ENCODE data around the gene CACNA2D2. TPM values are rescaled to one million over a fixed set of nuclear protein-coding genes. Genes with fewer than 3 reads are reported as not detected.

CACNA2D2 gene
- total and polyA plus RNA-seq, 2 of the 8 experiments (the other 6 are each of a cell fraction or from before 2014, with no cell fraction given), result 14.1 to 25.0 TPM

- H3K23ac ChIP-seq (ENCODE audit: insufficient read length), result no peak overlapping the region
- no peak overlapping the region for H2BK15ac ChIP-seq (ENCODE audit: low read length)
- H3K36me3 ChIP-seq (ENCODE audit: control insufficient read depth in 2 of 4, insufficient read depth in 4 of 4, low read length in 3 of 4), result no peaks in the 10 kb centered on the region; a peak in 1 of 8 replicates
- POLR2A ChIA-PET (ENCODE audit: partially characterized antibody), result interaction anchor here (1.7 kb wide), 1 partner anchor 62 kb away, joined by 4 read pairs; no protein-coding TSS in a partner anchor
- no peak overlapping the region for H2BK120ac ChIP-seq (replicated peaks; ENCODE audit: low read depth, low read length)
- no peak overlapping the region for H2BK12ac ChIP-seq (ENCODE audit: low read depth, low read length)
- H3K14ac ChIP-seq (ENCODE audit: insufficient read length), result no peak overlapping the region
- no peak overlapping the region for H2BK5ac ChIP-seq (ENCODE audit: low read depth, low read length)
- H3K27me3 ChIP-seq (replicated peaks in 1 of 4; ENCODE audit: control insufficient read depth in 3 of 4, extremely low read depth in 1 of 4, insufficient read depth in 3 of 4, low read length in 3 of 4), result no peaks in the 10 kb centered on the region; a peak in 1 of 7 replicates
- no peak overlapping the region for H3K4me2 ChIP-seq (ENCODE audit: insufficient read depth in 1 of 2, low read depth in 2 of 2, low read length in 2 of 2)
- no peak overlapping the region for H3K9ac ChIP-seq (replicated peaks in 1 of 4; ENCODE audit: extremely low read depth in 1 of 4, low read depth in 3 of 4, low read length in 3 of 4)
- FAIRE-seq (no peak), DNase-seq (ENCODE audit: low read depth in 1 of 2, low spot score in 2 of 2) (no peak)
- no peak overlapping the region for H4K91ac ChIP-seq (replicated peaks; ENCODE audit: insufficient read length, low read length)
- H3K4me3 ChIP-seq (ENCODE audit: extremely low read depth in 1 of 4, insufficient read depth in 2 of 4, low read depth in 3 of 4, low read length in 4 of 4), result no peak overlapping the region
- H2AK5ac ChIP-seq (ENCODE audit: low read depth, low read length), result no peak overlapping the region
- H3K27ac ChIP-seq (ENCODE audit: low read depth, low read length), result no peak overlapping the region
- no peak overlapping the region for H4K8ac ChIP-seq (ENCODE audit: extremely low read depth, insufficient read depth, low read length)
- H3K4me1 ChIP-seq (replicated peaks in 1 of 4; ENCODE audit: control insufficient read depth in 3 of 4, insufficient read depth in 4 of 4, low read length in 3 of 4), result peaks cover 0 to 2% (median 0%) of the 10 kb centered on the region in 4 experiments; a peak in 1 of 7 replicates
- H3K56ac ChIP-seq (replicated peaks; ENCODE audit: insufficient read length, low read depth, low read length), result no peak overlapping the region
- peaks cover 2 to 5% of the 10 kb centered on the region in 2 experiments for H4K20me1 ChIP-seq (replicated peaks in 1 of 2; ENCODE audit: control insufficient read depth in 1 of 2, insufficient read depth in 2 of 2, low read length in 2 of 2)
- H3K79me2 ChIP-seq (ENCODE audit: control insufficient read depth in 1 of 2, insufficient read depth in 2 of 2, low read length in 2 of 2), result no peaks in the 10 kb centered on the region
- no peak overlapping the region for H2BK20ac ChIP-seq (ENCODE audit: low read length)
- H4K5ac ChIP-seq (ENCODE audit: insufficient read length, low read depth, low read length), result no peak overlapping the region
- H3K4ac ChIP-seq (replicated peaks; ENCODE audit: insufficient read length, low read depth, low read length), result no peak overlapping the region
- no peaks in the 10 kb centered on the region for H3K9me3 ChIP-seq (ENCODE audit: insufficient read depth in 2 of 2, low read depth in 1 of 2, low read length in 1 of 2)
- no peak overlapping the region for H2AFZ ChIP-seq (ENCODE audit: low read length)
- H3K18ac ChIP-seq (ENCODE audit: extremely low read depth, low read length), result no peak overlapping the region
- no peaks in the 10 kb centered on the region; the same call in 1 of the 2 replicates for H3K79me1 ChIP-seq (ENCODE audit: low read depth, low read length)
- whole genome bisulfite sequencing, 2 experiments (ENCODE audit: extremely low coverage in 1 of 2, insufficient coverage in 1 of 2, insufficient read length in 1 of 2, insufficient replicate concordance in 2 of 2, low coverage in 1 of 2, low lambda C conversion rate in 2 of 2, missing lambda C conversion rate in 1 of 2), result 82% methylated on average over 18 of the region's 18 CpGs; no CpG with 5 or more reads in 1 of the 2 experiments
- H3K23me2 ChIP-seq (ENCODE audit: low read depth, low read length), result no peaks in the 10 kb centered on the region
- CTCF ChIA-PET (ENCODE audit: partially characterized antibody), result interaction anchor here (0.8 to 5.5 kb wide), 11 partner anchors 10 to 169 kb away, joined by 3 to 32 read pairs (median 4); no protein-coding TSS in a partner anchor
- TF ChIP-seq RXRA (IDR thresholded peaks at IDR 0.05; ENCODE audit: insufficient read depth, low read depth, low read length) (no peak), RAD21 (IDR thresholded peaks at IDR 0.05 in 1 of 2, conservative IDR thresholded peaks at IDR 0.05 in 1 of 2; ENCODE audit: low read depth in 2 of 2, low read length in 2 of 2) (no peak), CHD1 (IDR thresholded peaks at IDR 0.05; ENCODE audit: low read depth, low read length) (no peak), BRCA1 (IDR thresholded peaks at IDR 0.05; ENCODE audit: low read depth, low read length) (no peak), NANOG (IDR thresholded peaks at IDR 0.05; ENCODE audit: insufficient read depth, low read depth, low read length, poor library complexity, severe bottlenecking) (no peak), RFX5 (IDR thresholded peaks at IDR 0.05; ENCODE audit: borderline replicate concordance, low read depth, low read length) (no peak), PHF8 (conservative IDR thresholded peaks at IDR 0.05; ENCODE audit: low read depth, low read length) (no peak), CHD2 (IDR thresholded peaks at IDR 0.05; ENCODE audit: low read length) (no peak), ZNF274 (IDR thresholded peaks at IDR 0.05; ENCODE audit: borderline replicate concordance, extremely low read depth, low read length) (no peak), BCL11A (IDR thresholded peaks at IDR 0.05; ENCODE audit: low read depth in 2 of 2, low read length in 2 of 2) (no peak), GTF2F1 (IDR thresholded peaks at IDR 0.05; ENCODE audit: borderline replicate concordance, low read depth, low read length) (no peak), SRF (IDR thresholded peaks at IDR 0.05; ENCODE audit: low read depth, low read length) (no peak)
These were observed 83.7 kb downstream of the CACNA2D2 start for GRCh38 chr3:50419595-50420370.

Data from H1 (cell line).